DOHH2 (cell line): ENCODE results near the gene IRX4.

Source experiments
- H3F3A ChIP-seq: fragments of 200-600 bp; sonication (generic), shearing (Covaris generic); 2 replicates; pipeline ENCODE4 v1.6.0; 2016; ENCODE audit warnings: antibody characterized with exemption, mild to moderate bottlenecking; ENCODE audit not compliant: control insufficient read depth, insufficient read depth
- H3K27ac ChIP-seq: fragments of 200-600 bp; sonication (generic); 2 replicates; pipeline ENCODE4 v1.5.1; 2014; ENCODE audit warnings: low read depth, mild to moderate bottlenecking, low read length, moderate library complexity
- H3K27me3 ChIP-seq: fragments of 200-600 bp; sonication (generic); 2 replicates; pipeline ENCODE4 v1.6.1; 2014; ENCODE audit warnings: mild to moderate bottlenecking, low read length, mixed read lengths; ENCODE audit not compliant: control insufficient read depth
- H3K36me3 ChIP-seq: fragments of 200-600 bp; sonication (generic); 2 replicates; pipeline ENCODE4 v1.6.1; 2014; ENCODE audit warnings: mild to moderate bottlenecking, low read length, moderate library complexity, mixed read lengths; ENCODE audit not compliant: control insufficient read depth
- H3K4me1 ChIP-seq: fragments of 200-600 bp; sonication (generic); 2 replicates; pipeline ENCODE4 v1.6.1; 2014; ENCODE audit warnings: mild to moderate bottlenecking, low read length, mixed read lengths; ENCODE audit not compliant: control insufficient read depth
- H3K4me2 ChIP-seq: fragments of 200-600 bp; sonication (generic); 2 replicates; pipeline ENCODE4 v1.6.0; 2014; ENCODE audit warnings: mild to moderate bottlenecking, low read length, moderate library complexity
- H3K4me3 ChIP-seq: fragments of 200-600 bp; sonication (generic); 2 replicates; pipeline ENCODE4 v1.5.1; 2014; ENCODE audit warnings: mild to moderate bottlenecking, low read length, mixed read lengths
- H3K79me2 ChIP-seq: fragments of 200-600 bp; sonication (generic); 2 replicates; pipeline ENCODE4 v1.6.1; 2014; ENCODE audit warnings: mild to moderate bottlenecking, low read length, mixed read lengths; ENCODE audit not compliant: control insufficient read depth
- H3K9me2 ChIP-seq: fragments of 200-600 bp; sonication (generic); replicated peaks from 2 replicates; pipeline ENCODE4 v1.6.1; 2014; ENCODE audit warnings: mild to moderate bottlenecking, low read length, mixed read lengths; ENCODE audit not compliant: control insufficient read depth
- H3K9me3 ChIP-seq: fragments of 200-600 bp; sonication (generic); 2 replicates; pipeline ENCODE4 v1.6.1; 2014; ENCODE audit warnings: antibody characterized with exemption, low read length, mixed read lengths; ENCODE audit not compliant: control insufficient read depth, insufficient read depth
- H4K20me1 ChIP-seq: fragments of 200-600 bp; sonication (generic); 2 replicates; pipeline ENCODE4 v1.6.0; 2014; ENCODE audit warnings: low read depth, mild to moderate bottlenecking, antibody characterized with exemption, low read length, moderate library complexity; ENCODE audit not compliant: control insufficient read depth, insufficient read depth
- EZH2phosphoT487 ChIP-seq: fragments of 200-600 bp; sonication (generic); IDR thresholded peaks from 2 replicates; pipeline ENCODE4 v1.6.1; 2017; ENCODE audit warnings: borderline replicate concordance, mild to moderate bottlenecking, antibody characterized with exemption, low read length, moderate library complexity, mixed read lengths
- TF ChIP-seq, protein P1 (sequence below): fragments of 200-600 bp; sonication (generic); IDR thresholded peaks from one replicate; pipeline ENCODE4 v1.5.1; 2014; ENCODE audit warnings: antibody characterized with exemption, mild to moderate bottlenecking, low read depth, low read length; ENCODE audit not compliant: poor library complexity, severe bottlenecking

Gene IRX4

DNA sequence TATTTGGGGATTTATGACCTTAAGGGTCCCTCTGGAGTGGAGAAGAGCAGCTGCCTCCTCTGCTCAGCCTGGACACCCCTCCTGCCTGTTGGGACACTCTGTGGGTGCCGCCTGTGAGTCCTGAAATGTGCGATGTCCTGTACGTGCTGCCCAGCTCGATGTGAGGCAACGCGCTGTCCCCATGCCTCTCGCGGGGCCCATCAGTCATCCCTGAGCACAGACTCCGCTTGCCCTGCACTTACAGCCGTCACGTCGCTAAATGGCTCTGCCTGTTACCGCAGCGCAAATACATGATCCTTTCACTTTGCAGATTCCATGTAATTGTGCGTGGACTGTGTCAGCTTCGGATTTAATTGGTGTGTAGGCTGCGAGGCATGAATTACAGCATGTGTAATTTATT lies 27.1 kb downstream of the IRX4 start:
- Histone ChIP-seq H3K4me3 (no peak overlapping the region), H3K79me2 (no peaks in the 10 kb centered on the region), H4K20me1 (no peaks in the 10 kb centered on the region), H3K4me1 (no peaks in the 10 kb centered on the region), H3K9me3 (no peaks in the 10 kb centered on the region), H3F3A (no peaks in the 10 kb centered on the region), H3K4me2 (no peak overlapping the region), H3K27me3 (no peaks in the 10 kb centered on the region), H3K9me2 (no peaks in the 10 kb centered on the region), H3K27ac (no peak overlapping the region), H3K36me3 (no peaks in the 10 kb centered on the region)
- TF ChIP-seq EZH2phosphoT487: no peak
- TF ChIP-seq, protein P1, sequence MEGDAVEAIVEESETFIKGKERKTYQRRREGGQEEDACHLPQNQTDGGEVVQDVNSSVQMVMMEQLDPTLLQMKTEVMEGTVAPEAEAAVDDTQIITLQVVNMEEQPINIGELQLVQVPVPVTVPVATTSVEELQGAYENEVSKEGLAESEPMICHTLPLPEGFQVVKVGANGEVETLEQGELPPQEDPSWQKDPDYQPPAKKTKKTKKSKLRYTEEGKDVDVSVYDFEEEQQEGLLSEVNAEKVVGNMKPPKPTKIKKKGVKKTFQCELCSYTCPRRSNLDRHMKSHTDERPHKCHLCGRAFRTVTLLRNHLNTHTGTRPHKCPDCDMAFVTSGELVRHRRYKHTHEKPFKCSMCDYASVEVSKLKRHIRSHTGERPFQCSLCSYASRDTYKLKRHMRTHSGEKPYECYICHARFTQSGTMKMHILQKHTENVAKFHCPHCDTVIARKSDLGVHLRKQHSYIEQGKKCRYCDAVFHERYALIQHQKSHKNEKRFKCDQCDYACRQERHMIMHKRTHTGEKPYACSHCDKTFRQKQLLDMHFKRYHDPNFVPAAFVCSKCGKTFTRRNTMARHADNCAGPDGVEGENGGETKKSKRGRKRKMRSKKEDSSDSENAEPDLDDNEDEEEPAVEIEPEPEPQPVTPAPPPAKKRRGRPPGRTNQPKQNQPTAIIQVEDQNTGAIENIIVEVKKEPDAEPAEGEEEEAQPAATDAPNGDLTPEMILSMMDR: no peak

DNA sequence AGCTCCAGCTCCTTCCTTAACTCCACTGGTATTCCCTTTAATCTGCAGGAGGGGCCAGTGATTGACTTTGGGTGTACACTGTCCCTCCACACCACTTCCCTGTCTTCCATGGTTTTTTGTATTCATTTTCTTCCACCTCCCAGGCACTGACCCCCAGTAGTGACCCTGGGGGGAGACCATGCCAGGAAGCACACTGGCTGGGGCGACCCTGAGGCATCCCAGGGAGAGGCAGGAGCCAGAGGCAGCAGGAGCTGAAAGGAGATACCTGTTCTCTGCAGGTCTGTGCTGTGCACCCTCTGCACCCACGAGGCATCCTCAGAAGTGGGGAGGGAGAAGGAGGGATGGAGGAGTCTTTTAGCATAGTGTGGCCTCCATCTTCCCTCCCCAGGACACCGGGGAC lies 27.6 kb downstream of the IRX4 start:
- Histone ChIP-seq H3K4me1 (no peaks in the 10 kb centered on the region), H3K79me2 (no peaks in the 10 kb centered on the region), H3K4me2 (no peak overlapping the region), H3K9me3 (no peaks in the 10 kb centered on the region), H4K20me1 (no peaks in the 10 kb centered on the region), H3K27ac (no peak overlapping the region), H3K4me3 (no peak overlapping the region), H3K9me2 (no peaks in the 10 kb centered on the region), H3K36me3 (no peaks in the 10 kb centered on the region), H3K27me3 (no peaks in the 10 kb centered on the region), H3F3A (no peaks in the 10 kb centered on the region)
- TF ChIP-seq, protein P1: no peak
- TF ChIP-seq EZH2phosphoT487: no peak

GRCh38 chr5:1853531-1853930 lies 29.2 kb downstream of the IRX4 start:
- no peaks in the 10 kb centered on the region for H3K36me3 ChIP-seq
- no peak overlapping the region for H3K27ac ChIP-seq
- H3K4me1 ChIP-seq: no peaks in the 10 kb centered on the region
- no peaks in the 10 kb centered on the region for H3K79me2 ChIP-seq
- peaks cover 4% of the 10 kb centered on the region; the same call in 1 of the 2 replicates for H4K20me1 ChIP-seq
- no peak for TF ChIP-seq EZH2phosphoT487
- TF ChIP-seq, protein P1: no peak
- H3K9me3 ChIP-seq: no peaks in the 10 kb centered on the region
- H3K27me3 ChIP-seq: no peaks in the 10 kb centered on the region
- no peaks in the 10 kb centered on the region for H3K9me2 ChIP-seq
- H3F3A ChIP-seq: no peaks in the 10 kb centered on the region
- no peak overlapping the region for H3K4me2 ChIP-seq
- H3K4me3 ChIP-seq: no peak overlapping the region
